Measurements from ENCODE around the gene FBLN1. TPM values are rescaled to one million over a fixed set of nuclear protein-coding genes. Genes with fewer than 3 reads are reported as not detected.

The FBLN1 gene
- total RNA-seq, 1 donor from 2014 or later = 271 TPM

GRCh38 chr22:45571089-45571488, 68.4 kb downstream of the FBLN1 start:
- Mint-ChIP-seq H3K36me3 (peaks cover 19% of the 10 kb centered on the region), H3K4me3 (no peak overlapping the region), H3K9me3 (peaks cover 5% of the 10 kb centered on the region), H3K27me3 (no peaks in the 10 kb centered on the region), H3K4me1 (ENCODE audit: unreplicated experiment) (no peaks in the 10 kb centered on the region), H3K27ac (no peak overlapping the region)
- TF ChIP-seq, protein P1, sequence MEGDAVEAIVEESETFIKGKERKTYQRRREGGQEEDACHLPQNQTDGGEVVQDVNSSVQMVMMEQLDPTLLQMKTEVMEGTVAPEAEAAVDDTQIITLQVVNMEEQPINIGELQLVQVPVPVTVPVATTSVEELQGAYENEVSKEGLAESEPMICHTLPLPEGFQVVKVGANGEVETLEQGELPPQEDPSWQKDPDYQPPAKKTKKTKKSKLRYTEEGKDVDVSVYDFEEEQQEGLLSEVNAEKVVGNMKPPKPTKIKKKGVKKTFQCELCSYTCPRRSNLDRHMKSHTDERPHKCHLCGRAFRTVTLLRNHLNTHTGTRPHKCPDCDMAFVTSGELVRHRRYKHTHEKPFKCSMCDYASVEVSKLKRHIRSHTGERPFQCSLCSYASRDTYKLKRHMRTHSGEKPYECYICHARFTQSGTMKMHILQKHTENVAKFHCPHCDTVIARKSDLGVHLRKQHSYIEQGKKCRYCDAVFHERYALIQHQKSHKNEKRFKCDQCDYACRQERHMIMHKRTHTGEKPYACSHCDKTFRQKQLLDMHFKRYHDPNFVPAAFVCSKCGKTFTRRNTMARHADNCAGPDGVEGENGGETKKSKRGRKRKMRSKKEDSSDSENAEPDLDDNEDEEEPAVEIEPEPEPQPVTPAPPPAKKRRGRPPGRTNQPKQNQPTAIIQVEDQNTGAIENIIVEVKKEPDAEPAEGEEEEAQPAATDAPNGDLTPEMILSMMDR (conservative IDR thresholded peaks at IDR 0.05) = no peak
- DNase-seq (ENCODE audit: extremely low spot score, unreplicated experiment) = no peak

GRCh38 chr22:45572444-45572843, 69.8 kb downstream of the FBLN1 start:
- TF ChIP-seq, protein P1 (conservative IDR thresholded peaks at IDR 0.05) = no peak
- Mint-ChIP-seq H3K4me3 (no peak overlapping the region), H3K36me3 (peaks cover 15% of the 10 kb centered on the region), H3K9me3 (peaks cover 5% of the 10 kb centered on the region), H3K27me3 (no peaks in the 10 kb centered on the region), H3K27ac (peak overlapping the region; percentile 90), H3K4me1 (ENCODE audit: unreplicated experiment) (no peaks in the 10 kb centered on the region)
- no peak for DNase-seq (ENCODE audit: extremely low spot score, unreplicated experiment)

DNA sequence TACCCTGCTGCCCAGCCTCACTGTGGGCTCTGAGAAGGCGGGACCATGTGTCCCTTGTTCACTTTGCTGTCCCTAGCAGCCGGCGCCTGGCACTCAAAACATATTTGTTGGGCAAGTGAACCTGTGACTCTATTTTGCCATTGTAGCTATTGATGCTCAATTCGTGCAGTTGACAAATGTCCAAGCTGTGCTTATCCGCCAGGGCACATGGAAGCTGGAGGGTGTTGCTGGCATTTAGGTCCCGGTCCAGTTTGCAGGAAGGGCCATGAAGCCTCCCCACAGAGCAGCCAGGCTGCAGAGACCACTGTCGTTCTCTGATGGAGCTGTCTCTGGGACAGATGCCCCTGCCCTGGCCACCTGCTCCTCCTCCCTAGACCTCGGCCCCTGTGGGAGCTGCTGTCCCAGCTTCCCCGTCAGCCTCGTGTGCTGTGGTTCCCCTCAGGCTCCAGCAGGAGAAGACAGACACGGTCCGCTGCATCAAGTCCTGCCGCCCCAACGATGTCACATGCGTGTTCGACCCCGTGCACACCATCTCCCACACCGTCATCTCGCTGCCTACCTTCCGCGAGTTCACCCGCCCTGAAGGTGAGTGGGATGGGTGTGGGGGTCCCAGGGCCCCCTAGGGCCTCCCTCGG, 71.5 kb downstream of the FBLN1 start:
- TF ChIP-seq, protein P1 (conservative IDR thresholded peaks at IDR 0.05) = no peak
- DNase-seq (ENCODE audit: extremely low spot score, unreplicated experiment) = no peak
- H3K27ac Mint-ChIP-seq = no peak overlapping the region
- H3K4me1 Mint-ChIP-seq (ENCODE audit: unreplicated experiment) = no peaks in the 10 kb centered on the region
- peaks cover 5% of the 10 kb centered on the region for H3K9me3 Mint-ChIP-seq
- no peak overlapping the region for H3K4me3 Mint-ChIP-seq
- H3K36me3 Mint-ChIP-seq = peaks cover 10% of the 10 kb centered on the region
- no peaks in the 10 kb centered on the region for H3K27me3 Mint-ChIP-seq

DNA sequence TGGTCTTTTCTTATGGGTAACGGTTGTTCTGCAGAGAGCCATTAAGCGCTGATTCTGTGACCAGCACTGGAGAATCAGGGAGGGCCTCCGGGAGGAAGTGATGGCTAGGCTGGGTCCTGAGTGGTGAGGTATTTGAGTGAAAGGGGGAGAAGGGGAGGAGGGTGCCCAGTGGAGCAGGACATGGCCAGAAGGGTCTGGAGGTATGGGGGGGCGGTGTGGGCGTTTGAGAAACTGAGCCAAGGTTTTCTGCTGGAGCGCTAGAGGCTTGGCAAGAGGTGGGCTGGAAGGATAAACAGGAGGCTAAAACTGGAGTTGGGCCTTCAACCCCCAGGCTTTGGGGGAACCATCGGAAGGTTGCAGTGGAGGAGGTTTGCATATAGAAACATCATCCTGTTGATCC, 72.5 kb downstream of the FBLN1 start:
- no peak overlapping the region for H3K4me3 Mint-ChIP-seq
- no peaks in the 10 kb centered on the region for H3K27me3 Mint-ChIP-seq
- H3K36me3 Mint-ChIP-seq = peaks cover 10% of the 10 kb centered on the region
- DNase-seq (ENCODE audit: extremely low spot score, unreplicated experiment) = no peak
- H3K9me3 Mint-ChIP-seq = peaks cover 5% of the 10 kb centered on the region
- no peaks in the 10 kb centered on the region for H3K4me1 Mint-ChIP-seq (ENCODE audit: unreplicated experiment)
- no peak overlapping the region for H3K27ac Mint-ChIP-seq
- TF ChIP-seq, protein P1 (conservative IDR thresholded peaks at IDR 0.05) = no peak

DNA sequence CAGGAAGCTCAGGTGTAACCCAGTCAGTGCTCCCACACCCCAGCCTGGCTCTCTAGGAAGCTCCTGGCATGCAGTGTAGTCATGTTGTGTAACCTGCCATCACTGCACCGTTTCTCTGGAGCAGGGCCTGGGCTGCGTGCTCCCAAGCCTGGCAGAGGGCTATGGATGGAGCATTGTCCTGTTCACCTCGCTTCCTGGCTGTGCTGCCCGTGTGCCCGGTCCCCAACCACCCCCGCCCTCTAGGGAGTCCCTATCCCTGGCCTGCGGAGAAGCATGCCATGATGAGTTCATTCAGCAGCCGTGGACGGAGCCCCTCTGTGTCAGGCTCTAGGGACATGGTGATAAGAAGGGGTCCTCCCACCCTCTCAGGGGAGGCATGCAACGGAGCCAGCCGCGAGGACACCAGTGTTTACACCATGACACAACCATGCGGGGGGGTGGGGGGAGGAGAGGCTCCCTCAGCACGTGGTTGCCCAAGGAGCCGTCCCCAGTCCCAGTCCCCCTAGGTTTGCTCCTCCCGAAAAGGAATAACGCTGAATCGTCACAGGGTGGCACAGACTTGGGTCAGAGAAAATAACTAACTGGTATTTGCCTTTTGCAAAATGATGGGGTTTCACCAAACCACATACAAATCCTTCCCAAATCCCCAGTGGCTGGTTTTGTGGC, 73.1 kb downstream of the FBLN1 start:
- TF ChIP-seq, protein P1 (conservative IDR thresholded peaks at IDR 0.05) = no peak
- no peak overlapping the region for H3K4me3 Mint-ChIP-seq
- no peak overlapping the region for H3K27ac Mint-ChIP-seq
- H3K9me3 Mint-ChIP-seq = peaks cover under 1% of the 10 kb centered on the region
- H3K4me1 Mint-ChIP-seq (ENCODE audit: unreplicated experiment) = peaks cover under 1% of the 10 kb centered on the region
- no peak for DNase-seq (ENCODE audit: extremely low spot score, unreplicated experiment)
- H3K27me3 Mint-ChIP-seq = no peaks in the 10 kb centered on the region
- H3K36me3 Mint-ChIP-seq = peaks cover 5% of the 10 kb centered on the region

Data from type B pancreatic cell (in vitro differentiated cells).